Calu3 (cell line): ENCODE data around the gene ACSS2. TPM values are rescaled to one million over a fixed set of nuclear protein-coding genes. Genes with fewer than 3 reads are reported as not detected.

Experiments
- BruUV-seq: library from RNA; stranded (reverse); fragments of 400-500 nt; replicated peaks from 2 replicates; lab custom pipeline; 2021; lab: Mats Ljungman, UMichigan
- CTCF ChIA-PET: fragments of 300-600 bp; sonication (Branson Sonifier 250); formaldehyde crosslinking; loops from one replicate; lab custom pipeline; 2022; ENCODE audit warnings: antibody characterized with exemption; lab: Charles Lee
- DNase-seq: peaks from one replicate; pipeline ENCODE4 v3.0.0; 2022
- H3K27ac Mint-ChIP-seq: one replicate; pipeline ENCODE4 v1.8.0; 2022; ENCODE audit warnings: mixed read lengths; ENCODE audit not compliant: unreplicated experiment
- H3K27me3 Mint-ChIP-seq: one replicate; pipeline ENCODE4 v1.8.0; 2022; ENCODE audit warnings: mixed read lengths; ENCODE audit not compliant: unreplicated experiment
- H3K36me3 Mint-ChIP-seq: one replicate; pipeline ENCODE4 v1.8.0; 2022; ENCODE audit warnings: mild to moderate bottlenecking, moderate library complexity, mixed read lengths; ENCODE audit not compliant: insufficient read depth, unreplicated experiment
- H3K4me1 Mint-ChIP-seq: one replicate; pipeline ENCODE4 v1.8.0; 2022; ENCODE audit warnings: mild to moderate bottlenecking, low read depth, mixed read lengths; ENCODE audit not compliant: unreplicated experiment
- H3K4me3 Mint-ChIP-seq: one replicate; pipeline ENCODE4 v1.8.0; 2022; ENCODE audit warnings: mild to moderate bottlenecking, low read depth, moderate library complexity, mixed read lengths; ENCODE audit not compliant: unreplicated experiment
- H3K9me3 Mint-ChIP-seq: one replicate; pipeline ENCODE4 v1.8.0; 2022; ENCODE audit warnings: low read depth, mixed read lengths; ENCODE audit not compliant: unreplicated experiment
- intact Hi-C: fragments of 100-400 bp; cut with micrococcal nuclease; formaldehyde crosslinking; loops from one replicate; pipeline ENCODE4 v1.10.0; 2022; ENCODE audit not compliant: unreplicated experiment
- total RNA-seq: library from RNA; stranded (reverse); gene quantifications from 2 replicates; pipeline ENCODE4 v1.2.3, GENCODE V29; 2022
- TF ChIP-seq, protein P1 (sequence below): fragments of 200-600 bp; IDR thresholded peaks from one replicate; pipeline ENCODE4 v1.8.0; 2022; ENCODE audit warnings: antibody characterized with exemption; ENCODE audit not compliant: unreplicated experiment

ACSS2 gene
- total RNA-seq, 1 experiment from 2014 or later = 34.9 TPM

DNA sequence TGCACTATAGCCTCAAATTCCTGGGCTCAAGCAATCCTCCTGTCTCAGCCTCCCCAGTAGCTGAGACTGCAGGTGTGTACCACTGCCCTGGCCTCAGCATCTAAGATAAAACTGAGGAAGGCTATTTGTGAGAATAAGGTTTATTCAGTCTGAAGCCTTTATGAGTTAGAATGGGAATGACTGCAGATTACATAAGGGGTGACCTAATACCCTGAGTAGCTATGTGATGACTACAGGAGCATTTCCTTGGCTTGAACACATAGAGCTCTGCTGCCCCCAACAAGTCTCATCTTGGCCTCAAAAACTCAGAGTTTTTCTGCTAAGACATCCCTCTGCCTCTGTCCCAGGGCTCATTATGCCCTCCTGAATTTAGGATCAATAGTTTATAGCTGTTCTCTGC, 71.6 kb downstream of the ACSS2 start:
- intact Hi-C loops = no loop called here
- Mint-ChIP-seq H3K27ac (no peak overlapping the region), H3K27me3 (no peaks in the 10 kb centered on the region), H3K4me3 (no peak overlapping the region), H3K9me3 (no peaks in the 10 kb centered on the region), H3K4me1 (peaks cover 18% of the 10 kb centered on the region), H3K36me3 (peaks cover 26% of the 10 kb centered on the region)
- TF ChIP-seq, protein P1, sequence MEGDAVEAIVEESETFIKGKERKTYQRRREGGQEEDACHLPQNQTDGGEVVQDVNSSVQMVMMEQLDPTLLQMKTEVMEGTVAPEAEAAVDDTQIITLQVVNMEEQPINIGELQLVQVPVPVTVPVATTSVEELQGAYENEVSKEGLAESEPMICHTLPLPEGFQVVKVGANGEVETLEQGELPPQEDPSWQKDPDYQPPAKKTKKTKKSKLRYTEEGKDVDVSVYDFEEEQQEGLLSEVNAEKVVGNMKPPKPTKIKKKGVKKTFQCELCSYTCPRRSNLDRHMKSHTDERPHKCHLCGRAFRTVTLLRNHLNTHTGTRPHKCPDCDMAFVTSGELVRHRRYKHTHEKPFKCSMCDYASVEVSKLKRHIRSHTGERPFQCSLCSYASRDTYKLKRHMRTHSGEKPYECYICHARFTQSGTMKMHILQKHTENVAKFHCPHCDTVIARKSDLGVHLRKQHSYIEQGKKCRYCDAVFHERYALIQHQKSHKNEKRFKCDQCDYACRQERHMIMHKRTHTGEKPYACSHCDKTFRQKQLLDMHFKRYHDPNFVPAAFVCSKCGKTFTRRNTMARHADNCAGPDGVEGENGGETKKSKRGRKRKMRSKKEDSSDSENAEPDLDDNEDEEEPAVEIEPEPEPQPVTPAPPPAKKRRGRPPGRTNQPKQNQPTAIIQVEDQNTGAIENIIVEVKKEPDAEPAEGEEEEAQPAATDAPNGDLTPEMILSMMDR = no peak
- DNase-seq = no peak
- CTCF ChIA-PET = interaction anchor here (1.0 kb wide), 1 partner anchor 75 kb away, joined by 3 read pairs; the partner anchor contains the start of gene GGT7
- no TSS peak for BruUV-seq

DNA sequence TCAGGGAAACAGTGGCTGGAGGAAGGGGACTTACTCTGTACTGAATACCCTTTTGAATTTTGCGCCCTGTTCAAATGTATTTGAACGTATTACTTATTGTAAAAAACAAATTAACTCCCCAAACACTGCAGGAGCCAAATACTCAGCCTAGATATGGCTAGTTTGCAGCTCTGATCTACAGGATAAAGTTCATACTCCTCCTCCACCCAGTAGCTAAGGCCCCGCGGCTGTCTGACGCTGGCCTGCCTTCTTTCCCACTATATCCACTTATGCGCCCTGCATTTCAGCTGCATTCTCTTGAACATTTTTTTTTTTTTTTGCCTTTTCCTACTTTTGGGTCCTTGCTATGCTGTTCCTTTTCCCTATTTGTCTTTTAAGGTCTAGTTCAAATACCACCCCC, 72.7 kb downstream of the ACSS2 start:
- intact Hi-C loops = no loop called here
- H3K27me3 Mint-ChIP-seq = no peaks in the 10 kb centered on the region
- no peaks in the 10 kb centered on the region for H3K9me3 Mint-ChIP-seq
- peaks cover 14% of the 10 kb centered on the region for H3K4me1 Mint-ChIP-seq
- CTCF ChIA-PET = interaction anchor here (0.6 kb wide), 1 partner anchor 420 kb away, joined by 3 read pairs; no protein-coding TSS in a partner anchor
- H3K4me3 Mint-ChIP-seq = no peak overlapping the region
- H3K27ac Mint-ChIP-seq = no peak overlapping the region
- TF ChIP-seq, protein P1 = no peak
- no peak for DNase-seq
- peaks cover 19% of the 10 kb centered on the region for H3K36me3 Mint-ChIP-seq
- BruUV-seq = no TSS peak

DNA sequence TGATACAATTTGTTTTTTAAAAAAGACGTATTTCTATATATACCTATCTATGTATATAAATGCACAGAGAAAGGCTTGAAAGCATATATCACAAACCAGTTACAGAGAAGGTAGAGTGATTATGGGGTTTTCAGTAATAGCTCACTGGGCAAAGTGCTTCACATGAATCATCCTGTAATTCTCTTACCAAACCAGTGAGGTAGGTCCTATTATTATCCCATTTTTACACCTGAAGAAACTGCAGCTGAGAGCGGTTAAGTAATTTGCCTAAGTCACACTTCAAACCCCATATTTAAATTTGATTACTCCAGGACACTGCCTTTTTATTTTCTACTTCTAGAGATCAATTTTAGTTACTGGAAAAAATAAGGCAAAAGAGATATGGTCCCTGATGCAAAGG, 74.8 kb downstream of the ACSS2 start:
- BruUV-seq = no TSS peak
- Mint-ChIP-seq H3K4me1 (peaks cover 20% of the 10 kb centered on the region), H3K9me3 (no peaks in the 10 kb centered on the region), H3K27ac (no peak overlapping the region), H3K27me3 (no peaks in the 10 kb centered on the region), H3K36me3 (peaks cover 30% of the 10 kb centered on the region), H3K4me3 (no peak overlapping the region)
- intact Hi-C loops = no loop called here
- CTCF ChIA-PET = interaction anchor here (1.2 to 1.6 kb wide), 2 partner anchors 44 to 77 kb away, joined by 3 read pairs; no protein-coding TSS in a partner anchor
- TF ChIP-seq, protein P1 = no peak
- no peak for DNase-seq

DNA sequence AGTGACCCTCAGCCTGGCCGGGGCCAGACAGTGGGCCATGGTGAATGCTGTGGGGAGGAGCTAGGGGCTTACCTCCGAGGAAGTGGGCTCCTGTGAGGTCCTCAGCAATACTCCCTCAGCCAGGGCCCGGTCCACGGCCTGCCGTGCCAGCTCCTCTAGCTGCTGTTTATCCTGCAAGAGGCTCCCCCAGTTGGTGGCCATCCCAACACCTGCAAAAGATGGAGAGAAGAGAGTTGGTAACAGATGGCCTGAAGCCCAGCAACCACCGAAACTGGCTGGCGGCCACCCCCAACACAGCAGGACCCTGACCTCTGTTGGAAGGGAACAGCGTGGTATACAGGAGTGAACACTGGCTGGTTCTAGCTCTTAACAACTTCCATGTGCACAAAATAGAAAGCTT, 75.2 kb downstream of the ACSS2 start:
- intact Hi-C loops = no loop called here
- Mint-ChIP-seq H3K27me3 (no peaks in the 10 kb centered on the region), H3K36me3 (peaks cover 30% of the 10 kb centered on the region), H3K4me1 (peaks cover 21% of the 10 kb centered on the region), H3K27ac (no peak overlapping the region), H3K9me3 (no peaks in the 10 kb centered on the region), H3K4me3 (no peak overlapping the region)
- no peak for DNase-seq
- no TSS peak for BruUV-seq
- CTCF ChIA-PET = interaction anchor here (1.2 kb wide), 1 partner anchor 78 kb away, joined by 3 read pairs; no protein-coding TSS in a partner anchor
- TF ChIP-seq, protein P1 = no peak
